NCI-H2196 (cell line): ENCODE results near the gene PIK3CD.
"Not testable (repeated sequence)": the region's sequence is repeated elsewhere in the genome, so short reads cannot be mapped to it uniquely, and the experiment has no call there.

ENCODE experiments used
- DNase-seq: peaks from one replicate; lab custom pipeline; 2025; ENCODE audit not compliant: unreplicated experiment; lab: John Stamatoyannopoulos, UW

PIK3CD gene

DNA sequence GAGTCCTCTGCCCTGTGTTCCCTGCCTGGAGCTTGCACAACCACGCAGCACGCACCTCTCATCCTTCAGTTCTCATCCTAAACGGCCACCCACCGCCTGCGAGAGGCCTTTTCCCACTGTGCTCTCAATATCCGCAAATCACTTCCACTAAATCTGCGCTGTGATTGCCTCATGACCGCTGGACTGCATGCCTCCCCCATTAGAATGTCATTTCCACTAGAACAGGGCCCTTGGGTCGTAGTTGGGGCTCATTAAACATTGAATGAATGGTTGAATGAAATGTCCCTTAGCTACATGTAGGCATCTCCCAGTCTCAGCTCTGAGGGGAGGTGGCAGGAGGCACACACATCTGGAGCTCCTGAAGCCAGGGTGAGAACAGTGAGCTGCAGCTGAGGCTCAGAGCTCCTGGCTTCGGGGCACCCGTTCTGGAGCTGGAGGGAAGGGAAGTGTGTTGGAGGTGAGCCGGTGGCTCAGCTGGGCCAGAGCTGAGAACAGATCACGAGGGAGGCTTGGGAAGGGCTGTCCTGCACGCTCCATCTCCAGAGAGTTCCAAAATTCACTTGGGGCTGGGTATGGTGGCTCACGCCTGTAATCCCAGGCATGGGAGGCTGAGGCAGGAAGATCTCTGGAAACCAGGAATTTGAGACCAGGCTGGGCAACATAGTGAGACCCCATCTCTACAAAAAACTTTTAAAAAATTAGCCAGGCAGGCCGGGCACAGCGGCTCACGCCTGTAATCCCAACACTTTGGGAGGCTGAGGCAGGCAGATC is 32.4 kb upstream of the PIK3CD start:
- DNase-seq = no peak

DNA sequence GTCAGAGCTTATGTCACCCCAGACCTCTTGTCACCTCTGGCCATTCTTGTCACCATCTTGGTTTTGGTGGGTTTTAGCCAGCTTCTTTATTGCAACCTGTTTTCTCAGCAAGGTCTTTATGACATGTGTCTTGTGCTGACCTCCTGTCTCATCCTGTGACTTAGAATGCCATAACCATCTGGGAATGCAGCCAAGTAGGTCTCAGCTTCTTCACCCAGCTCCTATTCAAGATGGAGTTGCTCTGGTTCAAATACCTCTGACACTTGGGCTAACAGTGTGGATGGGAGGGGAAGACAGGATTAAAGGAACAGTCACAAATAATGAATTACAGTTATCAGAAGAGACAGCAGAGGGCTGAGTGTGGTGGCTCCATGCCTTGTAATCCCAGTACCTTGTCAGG is 30.5 kb upstream of the PIK3CD start:
- no peak for DNase-seq

DNA sequence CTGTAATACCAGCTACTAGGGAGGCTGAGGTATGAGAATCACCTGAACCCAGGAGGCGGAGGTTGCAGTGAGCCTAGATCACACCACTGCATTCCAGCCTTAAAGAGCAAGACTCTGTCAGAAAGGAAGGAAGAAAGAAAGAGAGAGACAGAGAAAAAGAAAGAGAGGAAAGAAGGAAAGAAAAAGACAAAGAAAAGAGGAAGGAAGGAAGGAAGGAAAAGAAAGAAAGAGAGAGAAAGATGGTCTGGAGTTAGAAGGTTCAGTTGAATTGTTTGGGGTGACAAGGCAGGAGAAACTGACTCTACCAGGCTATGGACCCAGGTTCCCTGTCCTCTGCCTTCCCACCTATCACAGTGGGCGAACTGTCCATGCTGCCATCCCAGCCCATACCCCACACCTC is 27.4 kb upstream of the PIK3CD start:
- DNase-seq = no peak

DNA sequence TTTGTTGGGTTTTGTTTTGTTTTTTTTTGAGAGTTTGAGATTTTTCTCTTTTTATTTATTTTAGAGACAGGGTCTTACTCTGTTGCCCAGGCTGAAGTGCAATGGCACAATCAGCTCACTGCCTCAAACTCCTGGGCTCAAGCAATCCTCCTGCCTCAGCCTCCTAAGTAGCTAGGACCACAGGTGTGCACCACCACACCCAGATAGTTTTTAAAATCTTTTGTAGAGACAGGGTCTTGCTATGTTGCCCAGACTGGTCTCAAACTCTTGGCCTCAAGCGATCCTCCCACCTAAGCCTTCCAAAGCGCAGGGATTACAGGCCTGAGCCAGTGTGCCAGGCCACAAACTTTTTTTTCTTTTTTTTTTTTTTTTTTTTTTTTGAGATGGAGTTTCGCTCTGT is 26.5 kb upstream of the PIK3CD start:
- DNase-seq = not testable (repeated sequence)

DNA sequence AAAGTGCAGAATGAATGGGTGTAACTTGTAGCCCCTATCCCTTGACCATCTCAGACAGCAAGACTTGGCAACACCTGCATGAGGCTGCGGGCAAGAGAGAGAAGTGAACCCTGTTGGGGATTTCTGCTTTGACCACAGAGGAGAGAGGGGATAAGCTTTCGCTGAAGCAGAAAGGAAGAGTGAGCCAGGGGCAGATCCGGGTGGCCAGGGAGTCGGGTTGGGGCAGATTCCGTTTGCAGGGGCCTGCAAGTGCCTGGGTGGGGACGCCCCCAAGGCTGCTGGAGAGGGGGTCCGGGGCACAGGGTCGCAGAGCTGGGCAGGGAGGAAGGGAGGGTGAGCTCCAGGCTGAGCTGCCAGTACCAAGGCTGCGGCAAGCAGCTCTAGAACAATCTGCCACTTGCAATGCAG is 25.3 kb upstream of the PIK3CD start:
- no peak for DNase-seq

DNA sequence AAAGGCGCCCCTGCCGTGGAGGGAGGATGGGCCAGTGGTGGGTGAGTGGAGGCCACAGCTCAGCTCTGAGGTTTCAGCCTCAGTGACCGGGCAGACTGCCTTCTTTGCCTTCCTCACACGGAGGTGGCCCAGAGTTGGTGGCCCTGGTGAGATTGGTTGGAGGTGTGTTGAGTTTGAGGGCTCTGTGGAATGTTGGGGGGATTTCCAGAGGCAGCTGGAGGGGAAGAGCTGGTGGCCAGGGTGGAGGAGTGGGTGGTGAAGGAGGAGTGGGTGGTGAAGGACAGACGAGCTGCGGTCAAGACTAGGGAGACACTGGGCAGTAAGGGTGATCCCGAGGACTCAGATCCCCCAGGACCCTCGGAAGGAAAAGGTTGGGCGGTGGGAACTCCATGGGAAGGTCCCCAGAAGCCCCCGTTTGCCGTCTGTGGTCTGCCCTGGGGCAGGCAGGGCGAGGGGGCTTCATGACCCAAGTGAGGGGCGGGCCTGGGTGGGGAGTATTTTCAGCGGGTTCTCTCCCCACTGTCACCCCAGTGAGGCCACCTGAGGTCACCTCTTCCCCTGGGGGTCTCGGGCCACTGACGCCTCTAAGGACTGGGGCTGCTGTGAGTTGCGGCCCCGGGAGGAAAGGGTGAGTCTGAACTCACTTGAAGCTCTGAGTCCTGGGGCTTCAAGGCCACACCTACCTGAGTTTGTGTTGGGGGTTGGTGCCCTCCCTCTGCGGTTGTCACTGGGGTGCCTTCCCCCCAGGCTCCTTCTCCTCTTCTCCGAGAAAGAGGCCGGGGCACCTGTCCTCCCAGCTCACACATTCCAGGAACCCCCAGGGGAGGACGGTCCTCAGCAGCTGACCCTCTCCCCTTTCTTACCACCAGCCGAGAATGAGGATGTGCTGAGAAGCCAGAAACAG is 22.7 kb upstream of the PIK3CD start:
- DNase-seq = no peak

DNA sequence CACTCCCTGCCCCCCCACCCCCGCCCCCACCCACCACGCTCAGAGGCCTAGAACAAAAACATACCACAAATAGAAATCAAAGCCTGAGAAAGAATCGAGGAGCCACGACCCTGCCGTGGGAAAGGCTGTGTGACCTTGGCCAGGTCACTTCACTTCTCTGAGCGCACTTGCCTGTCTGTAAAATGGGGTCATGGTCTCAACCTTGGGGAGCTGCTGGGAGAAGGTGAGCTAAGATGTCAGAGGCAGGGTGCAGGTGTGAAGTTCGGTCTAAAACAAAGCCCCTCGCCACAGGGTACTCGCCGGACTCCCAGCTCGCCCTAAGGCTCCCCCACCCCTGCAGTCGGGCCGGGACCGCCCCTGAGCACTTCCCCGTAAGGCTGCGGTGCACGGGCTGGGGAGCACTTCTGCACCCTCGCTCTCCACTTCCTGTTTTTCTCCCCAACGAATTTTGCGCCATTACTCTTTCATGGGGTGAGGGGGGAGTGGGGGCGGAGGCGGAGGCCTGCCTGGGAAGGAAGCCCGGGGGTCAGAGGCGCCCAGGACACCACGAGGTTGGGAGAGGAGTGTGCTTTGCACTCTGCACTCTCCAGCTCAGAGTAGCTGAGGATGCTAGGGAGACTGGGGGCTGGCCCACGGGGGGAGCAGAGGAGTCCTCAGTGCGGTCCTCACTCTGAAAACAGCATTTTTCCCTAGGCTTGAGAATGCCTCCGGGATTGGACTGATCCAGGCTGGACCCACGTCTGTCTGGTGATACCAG is 21.9 kb upstream of the PIK3CD start:
- no peak for DNase-seq

DNA sequence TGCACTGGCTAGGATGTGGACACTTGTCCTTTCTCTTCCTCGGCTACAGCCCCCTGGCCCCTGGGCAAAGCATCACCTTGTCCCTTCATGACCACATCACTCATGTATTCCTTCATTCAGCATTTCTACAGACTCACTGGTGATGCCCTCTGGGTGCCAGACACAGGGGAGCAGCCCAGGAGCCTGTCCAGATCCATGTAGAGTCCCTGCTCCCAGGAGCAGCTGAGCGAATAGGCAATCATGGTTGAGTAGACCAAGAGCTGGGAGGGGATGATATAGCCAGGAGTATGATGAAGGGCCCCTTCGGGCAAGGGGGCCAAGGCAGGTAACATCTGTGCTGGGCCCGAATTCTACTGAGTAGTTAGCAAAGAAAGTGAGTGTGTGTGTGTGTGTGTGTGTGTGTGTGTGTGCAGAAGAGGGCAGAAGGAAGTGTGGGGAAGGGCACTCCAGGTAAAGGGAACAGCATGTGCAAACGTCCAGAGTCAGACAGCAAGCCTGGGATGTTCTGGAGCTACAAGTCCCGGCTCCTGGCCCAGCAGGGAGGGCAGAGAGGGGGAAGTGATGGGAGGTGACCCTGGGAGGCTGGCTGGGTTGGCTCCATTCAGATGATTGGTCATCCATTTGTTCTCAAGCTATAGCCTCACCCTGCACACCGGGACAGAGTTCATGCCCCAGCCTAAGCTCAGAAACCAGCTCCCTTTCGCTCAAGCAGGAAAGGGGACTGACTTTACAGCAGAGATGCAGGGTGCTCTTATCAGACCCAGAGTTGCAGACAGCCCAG is 21.0 kb upstream of the PIK3CD start:
- DNase-seq = no peak

DNA sequence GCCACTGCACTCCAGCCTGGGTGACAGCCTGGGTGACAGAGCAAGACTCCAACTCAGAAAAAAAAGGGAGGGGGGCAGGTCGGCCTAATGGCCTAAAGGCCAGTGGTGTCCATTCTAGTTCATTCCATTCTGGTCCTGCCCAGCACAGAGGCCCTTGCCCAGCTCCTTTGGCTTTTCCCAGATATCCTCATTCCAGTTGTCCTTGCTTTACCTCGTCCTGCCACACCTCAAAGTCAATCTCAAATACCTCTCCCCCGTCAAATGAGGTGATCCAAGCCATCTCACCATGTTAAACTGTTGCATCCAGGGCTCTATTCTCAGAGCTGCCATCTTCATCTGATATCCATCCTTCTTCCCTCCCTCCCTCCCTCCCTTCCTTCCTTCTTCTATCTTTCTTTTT is 19.9 kb upstream of the PIK3CD start:
- no peak for DNase-seq

DNA sequence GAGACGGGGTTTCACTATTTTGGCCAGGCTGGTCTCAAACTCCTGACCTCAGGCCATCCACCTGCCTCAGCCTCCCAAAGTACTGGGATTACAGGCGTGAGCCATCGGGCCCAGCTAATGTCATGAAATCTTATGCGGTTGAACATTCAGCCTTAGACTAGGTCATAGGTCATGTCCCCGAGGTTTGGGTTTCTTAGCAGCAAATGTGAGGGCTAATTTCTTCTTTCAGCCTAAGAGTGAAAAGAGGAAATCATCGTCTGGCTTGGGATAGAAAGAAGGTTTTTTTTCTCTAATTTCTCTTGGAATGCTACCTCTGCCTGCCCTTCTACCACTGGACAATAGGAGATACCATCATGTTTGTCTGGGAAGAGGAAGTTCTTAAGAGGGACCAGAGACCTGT is 18.0 kb upstream of the PIK3CD start:
- no peak for DNase-seq

DNA sequence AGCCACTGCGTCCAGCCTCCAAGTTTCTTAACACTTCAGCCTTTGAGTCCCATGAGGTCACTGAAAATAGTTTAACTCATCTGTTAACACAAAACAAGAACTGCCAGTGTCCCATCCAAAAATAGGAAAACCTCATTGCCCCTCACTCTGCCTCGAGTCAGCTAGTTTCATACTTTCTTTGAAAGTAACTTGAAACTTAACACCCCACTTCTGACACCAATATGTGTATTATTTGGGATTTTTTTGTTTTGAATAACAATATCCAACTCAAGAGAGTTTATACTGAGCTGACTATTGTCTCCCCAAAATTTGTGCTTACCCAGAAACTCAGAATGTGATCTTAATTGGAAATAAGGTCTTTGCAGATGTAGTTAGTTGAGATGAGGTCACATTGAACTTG is 16.9 kb upstream of the PIK3CD start:
- no peak for DNase-seq

DNA sequence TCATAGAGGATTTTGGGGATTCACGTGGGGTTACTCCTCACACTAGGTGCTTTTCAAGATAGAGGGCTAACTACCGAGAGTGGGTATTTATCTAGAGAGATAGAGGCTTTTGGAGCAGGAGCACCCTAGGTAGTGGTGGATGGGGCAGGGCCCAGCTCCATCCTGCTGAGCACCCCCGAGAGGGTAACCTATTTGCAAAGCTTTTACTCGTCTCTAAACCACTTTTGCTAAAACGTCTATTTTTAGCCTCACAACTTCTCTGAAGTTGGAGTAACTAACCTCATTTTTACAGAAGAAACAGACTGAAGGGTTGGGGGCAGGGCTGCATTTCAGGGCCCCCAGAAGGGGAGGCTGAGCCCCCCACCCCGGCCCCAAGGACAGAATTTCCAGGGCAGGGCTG is 12.3 kb upstream of the PIK3CD start:
- DNase-seq = no peak

DNA sequence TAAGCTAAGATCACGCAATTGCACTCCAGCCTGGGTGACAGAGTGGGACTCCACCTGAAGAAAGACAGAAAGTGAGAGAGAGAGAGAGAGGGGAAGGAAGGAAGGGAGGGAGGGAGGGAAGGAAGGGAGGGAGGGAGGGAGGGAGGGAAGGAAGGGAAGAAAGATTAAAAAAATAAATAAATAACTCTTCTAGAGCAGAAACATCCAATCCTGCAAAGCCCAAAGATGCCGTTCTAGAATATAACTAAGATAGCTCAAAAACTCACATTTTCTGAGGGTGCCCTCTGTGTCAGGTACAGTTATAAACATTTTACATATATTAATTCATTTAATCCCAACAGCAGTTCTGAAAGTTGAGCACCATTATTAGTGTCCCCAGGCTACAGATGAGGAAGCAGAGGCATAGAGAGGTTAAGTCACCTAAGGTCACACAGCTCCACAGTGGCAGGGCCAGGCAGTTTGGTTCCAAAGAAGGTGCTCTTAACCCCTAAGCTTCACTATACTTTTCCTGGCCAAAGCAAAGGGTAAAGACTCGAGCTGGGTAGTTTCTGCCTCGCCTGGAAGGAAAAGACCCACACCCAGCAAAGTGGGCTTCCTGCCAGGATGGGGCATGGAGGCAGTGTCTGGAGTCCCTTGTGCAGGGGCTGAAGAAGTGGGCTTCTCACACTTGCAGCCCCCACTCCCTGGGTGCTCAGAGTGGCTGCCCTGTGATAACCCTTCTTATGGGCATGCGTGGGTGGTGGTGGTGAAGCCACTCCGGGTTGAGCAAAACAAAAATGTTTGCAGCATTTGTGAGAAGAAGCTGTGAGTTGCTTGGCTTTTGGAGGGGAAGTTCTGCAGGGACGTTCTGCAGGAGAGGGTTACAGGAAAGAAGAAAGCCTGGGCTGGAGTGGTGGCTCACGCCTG is 7.9 kb upstream of the PIK3CD start:
- DNase-seq = no peak

DNA sequence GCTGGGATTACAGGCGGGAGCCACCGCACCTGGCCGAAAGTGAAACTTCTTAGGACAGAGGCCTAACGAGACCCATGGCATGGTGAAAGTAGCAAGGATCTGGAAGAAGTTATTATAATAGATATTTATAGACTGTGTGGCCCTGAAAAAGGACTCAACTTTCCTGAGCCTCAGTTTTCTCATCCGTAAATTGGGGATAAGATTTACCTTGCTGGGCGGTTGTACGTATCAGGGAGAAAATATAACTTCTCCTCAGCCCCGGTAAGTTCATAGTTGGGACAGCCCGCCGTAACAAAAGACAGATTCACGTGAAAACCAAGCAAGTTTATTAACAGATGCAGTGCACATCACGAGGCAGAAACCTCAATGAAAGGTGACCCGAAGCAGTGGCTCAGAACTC is 5.5 kb upstream of the PIK3CD start:
- no peak for DNase-seq

DNA sequence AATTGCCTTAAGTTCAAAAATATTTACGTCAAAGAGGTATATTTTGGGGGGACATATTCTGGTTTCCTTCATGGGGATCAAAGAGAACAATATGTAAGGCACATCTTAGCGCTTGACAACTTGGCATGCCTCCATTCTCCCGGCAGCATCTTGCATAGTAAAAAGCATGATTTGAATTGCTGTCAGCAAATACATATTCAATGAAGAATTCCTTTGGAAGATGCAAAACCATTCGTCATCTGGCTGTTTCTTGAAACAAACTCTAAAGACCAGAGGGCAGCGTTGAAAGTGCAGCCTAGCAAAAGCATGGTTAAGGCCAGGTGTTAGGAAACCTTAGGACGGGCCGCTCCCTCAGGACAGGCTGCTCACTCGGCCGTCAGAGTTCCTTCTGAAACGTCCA is 3.4 kb upstream of the PIK3CD start:
- DNase-seq = no peak

DNA sequence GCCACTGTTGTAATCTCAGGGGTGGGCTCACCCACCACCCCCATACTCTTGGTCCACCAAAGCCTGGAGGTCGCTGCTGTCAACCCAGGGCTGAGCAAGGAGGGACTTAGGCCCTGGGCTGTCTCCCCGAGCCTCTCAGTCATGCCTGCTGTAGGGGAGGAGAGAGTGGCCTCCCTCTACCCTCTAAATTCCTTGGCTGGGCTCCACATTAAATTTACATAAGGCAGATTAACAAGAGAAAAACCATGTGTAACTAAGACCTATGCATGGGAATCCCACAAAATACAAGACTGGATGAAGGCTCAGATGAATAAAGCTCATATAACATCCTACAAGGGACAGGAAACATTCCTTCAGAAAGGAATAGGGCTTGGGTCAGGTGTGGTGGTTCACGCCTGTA is 1.8 kb upstream of the PIK3CD start:
- no peak for DNase-seq

DNA sequence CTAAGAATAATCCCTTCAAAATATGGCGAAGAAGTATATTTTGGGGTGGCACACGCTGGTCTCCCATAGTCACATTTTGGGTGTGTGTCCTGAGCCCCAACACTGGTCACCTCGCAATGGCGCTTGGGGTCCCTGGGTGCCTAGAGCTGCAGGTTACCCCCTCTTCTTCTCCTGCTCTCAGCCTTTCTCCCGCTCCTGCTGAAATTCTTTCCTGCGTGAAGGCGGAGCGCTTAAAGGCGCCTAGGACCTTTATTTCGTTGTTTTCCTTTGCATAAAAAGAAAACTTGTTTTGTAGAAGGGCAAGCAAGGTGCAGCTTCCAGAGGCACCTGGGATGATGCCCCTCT is 339 bp upstream of the PIK3CD start:
- DNase-seq = no peak

DNA sequence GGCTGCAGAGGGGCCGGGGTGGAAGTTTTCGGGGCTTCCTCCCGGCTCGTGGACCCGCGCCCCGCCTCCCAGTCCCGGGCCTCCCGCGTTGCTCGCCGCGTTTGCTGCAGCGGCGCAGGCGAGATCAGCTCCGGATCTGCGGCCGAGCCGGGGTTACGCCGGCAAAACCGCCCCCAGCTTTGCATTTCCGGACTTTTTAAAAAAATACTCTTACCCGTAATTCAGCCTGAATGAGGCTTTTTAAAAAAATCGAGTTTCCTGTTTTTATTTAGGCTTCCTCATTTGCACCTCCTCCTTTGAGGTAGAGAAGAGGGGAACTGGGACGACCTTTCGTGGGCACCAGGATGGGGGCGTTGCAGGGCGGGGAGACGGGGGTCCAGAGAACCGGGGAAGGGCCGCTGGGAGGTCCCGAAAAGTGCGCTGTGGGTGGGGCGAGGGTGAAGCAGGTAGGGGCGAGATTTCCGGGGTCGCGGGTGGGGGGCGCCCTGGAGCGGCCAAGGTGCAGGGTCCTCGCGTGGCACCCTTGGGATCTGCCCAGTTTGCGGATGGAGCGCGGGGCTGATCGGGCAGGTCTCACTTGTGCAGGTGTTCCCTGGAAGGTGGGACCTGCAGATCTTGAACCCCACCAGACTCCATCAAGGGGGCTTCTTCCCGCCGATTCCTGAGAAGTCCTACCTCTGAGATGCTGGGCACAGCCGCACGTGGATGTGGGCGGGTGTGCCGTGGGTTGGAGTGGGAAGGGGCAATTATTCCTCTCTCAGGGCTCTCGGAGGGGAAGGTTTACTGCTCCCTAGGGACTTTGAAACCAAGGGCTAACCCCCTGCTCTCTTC is 1.1 kb downstream of the PIK3CD start:
- no peak for DNase-seq

DNA sequence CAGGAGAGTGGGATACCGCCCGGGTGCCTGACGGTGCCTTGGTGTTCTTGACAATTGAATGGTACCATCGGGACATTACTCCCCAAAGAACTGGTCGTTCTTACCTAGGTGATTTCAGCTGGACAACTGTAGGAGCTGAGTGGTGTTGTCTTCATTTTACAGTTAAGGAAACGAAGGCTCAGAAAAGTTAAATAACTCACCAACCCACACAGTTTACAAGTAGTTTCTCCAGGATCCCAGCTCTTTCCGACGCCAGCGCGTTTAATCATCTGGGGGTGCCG is 1.6 kb downstream of the PIK3CD start:
- no peak for DNase-seq
